ENCODE measurements around the gene THSD8. TPM values are rescaled to one million over a fixed set of nuclear protein-coding genes. Genes with fewer than 3 reads are reported as not detected.

Gene THSD8
- total RNA-seq, 1 donor from 2014 or later: 16.5 TPM

GRCh38 chr19:12821761-12822160 is 19.9 kb downstream of the THSD8 start:
- peaks cover 21% of the 10 kb centered on the region for H3K27me3 Mint-ChIP-seq
- no peaks in the 10 kb centered on the region for H3K4me1 Mint-ChIP-seq (ENCODE audit: low read depth)
- no peak for DNase-seq (ENCODE audit: low spot score, unreplicated experiment)
- no peak for TF ChIP-seq CTCF (IDR thresholded peaks at IDR 0.05; ENCODE audit: unreplicated experiment)
- no peak overlapping the region for H3K27ac Mint-ChIP-seq
- no peaks in the 10 kb centered on the region for H3K9me3 Mint-ChIP-seq (ENCODE audit: low read depth)
- no peak overlapping the region for H3K4me3 Mint-ChIP-seq (ENCODE audit: low read depth)
- H3K36me3 Mint-ChIP-seq (ENCODE audit: insufficient read depth): no peaks in the 10 kb centered on the region

- Mint-ChIP-seq H3K27ac (peak overlapping the region; percentile 81), H3K4me1 (ENCODE audit: low read depth) (no peaks in the 10 kb centered on the region), H3K27me3 (peaks cover 46% of the 10 kb centered on the region), H3K9me3 (ENCODE audit: low read depth) (no peaks in the 10 kb centered on the region), H3K4me3 (ENCODE audit: low read depth) (no peak overlapping the region), H3K36me3 (ENCODE audit: insufficient read depth) (no peaks in the 10 kb centered on the region)
- peak; percentile 56 for DNase-seq (ENCODE audit: low spot score, unreplicated experiment)
- TF ChIP-seq CTCF (IDR thresholded peaks at IDR 0.05; ENCODE audit: unreplicated experiment): peak; percentile 70
These were observed 23.6 kb downstream of the THSD8 start for GRCh38 chr19:12825254-12826131.

- H3K36me3 Mint-ChIP-seq (ENCODE audit: insufficient read depth): no peaks in the 10 kb centered on the region
- peaks cover 72% of the 10 kb centered on the region for H3K27me3 Mint-ChIP-seq
These were observed 26.6 kb downstream of the THSD8 start for GRCh38 chr19:12828494-12828893.

GRCh38 chr19:12833418-12833737 is 31.5 kb downstream of the THSD8 start:
- DNase-seq (ENCODE audit: low spot score, unreplicated experiment): no peak
- Mint-ChIP-seq H3K4me3 (ENCODE audit: low read depth) (peak overlapping the region; percentile 55), H3K4me1 (ENCODE audit: low read depth) (peaks cover 1% of the 10 kb centered on the region), H3K27ac (no peak overlapping the region), H3K9me3 (ENCODE audit: low read depth) (no peaks in the 10 kb centered on the region), H3K36me3 (ENCODE audit: insufficient read depth) (no peaks in the 10 kb centered on the region), H3K27me3 (peaks cover 85% of the 10 kb centered on the region)
- TF ChIP-seq CTCF (IDR thresholded peaks at IDR 0.05; ENCODE audit: unreplicated experiment): no peak

More at GRCh38 chr19:12828494-12828893, 26.6 kb downstream of the THSD8 start:
- no peak overlapping the region for H3K4me3 Mint-ChIP-seq (ENCODE audit: low read depth)
- H3K9me3 Mint-ChIP-seq (ENCODE audit: low read depth): no peaks in the 10 kb centered on the region
- peaks cover 1% of the 10 kb centered on the region for H3K4me1 Mint-ChIP-seq (ENCODE audit: low read depth)
- no peak for TF ChIP-seq CTCF (IDR thresholded peaks at IDR 0.05; ENCODE audit: unreplicated experiment)
- no peak overlapping the region for H3K27ac Mint-ChIP-seq
- no peak for DNase-seq (ENCODE audit: low spot score, unreplicated experiment)

- Mint-ChIP-seq H3K36me3 (ENCODE audit: insufficient read depth) (no peaks in the 10 kb centered on the region), H3K4me1 (ENCODE audit: low read depth) (peaks cover 1% of the 10 kb centered on the region), H3K27ac (no peak overlapping the region), H3K9me3 (ENCODE audit: low read depth) (no peaks in the 10 kb centered on the region), H3K4me3 (ENCODE audit: low read depth) (peak overlapping the region; percentile 20), H3K27me3 (peaks cover 82% of the 10 kb centered on the region)
- peak; percentile 23 for DNase-seq (ENCODE audit: low spot score, unreplicated experiment)
- TF ChIP-seq CTCF (IDR thresholded peaks at IDR 0.05; ENCODE audit: unreplicated experiment): no peak
These were observed 32.1 kb downstream of the THSD8 start for GRCh38 chr19:12833738-12834565.
